HG02884 (cell line): ENCODE results near the gene SLC4A8.
"Not testable (repeated sequence)": the region's sequence is repeated elsewhere in the genome, so short reads cannot be mapped to it uniquely, and the experiment has no call there.

Source experiments
- ATAC-seq: cut with Tn5 transposase; IDR thresholded peaks from one replicate; pipeline ENCODE4 v1.9.1; 2021; ENCODE audit warnings: mild to moderate bottlenecking, moderate library complexity; ENCODE audit not compliant: unreplicated experiment

The SLC4A8 gene

GRCh38 chr12:51424094-51424661 is 453 bp upstream of the SLC4A8 start:
- ATAC-seq: no peak

GRCh38 chr12:51428256-51428655 is 3.6 kb downstream of the SLC4A8 start:
- no peak for ATAC-seq

- no peak for ATAC-seq
Observed at GRCh38 chr12:51429700-51430099, 5.1 kb downstream of the SLC4A8 start.

- ATAC-seq: no peak
Observed at GRCh38 chr12:51430196-51430895, 5.7 kb downstream of the SLC4A8 start.

- ATAC-seq: no peak
Observed at GRCh38 chr12:51432921-51433320, 8.3 kb downstream of the SLC4A8 start.

GRCh38 chr12:51434305-51434704 is 9.7 kb downstream of the SLC4A8 start:
- ATAC-seq: no peak

GRCh38 chr12:51437431-51437830 is 12.8 kb downstream of the SLC4A8 start:
- ATAC-seq: no peak

- no peak for ATAC-seq
Observed at GRCh38 chr12:51439330-51439729, 14.7 kb downstream of the SLC4A8 start.

GRCh38 chr12:51441583-51441982 is 17.0 kb downstream of the SLC4A8 start:
- no peak for ATAC-seq

- no peak for ATAC-seq
Observed at GRCh38 chr12:51442324-51442723, 17.7 kb downstream of the SLC4A8 start.

- ATAC-seq: no peak
Observed at GRCh38 chr12:51443573-51443972, 18.9 kb downstream of the SLC4A8 start.

GRCh38 chr12:51448618-51449256 is 24.1 kb downstream of the SLC4A8 start:
- ATAC-seq: no peak

- ATAC-seq: no peak
Observed at GRCh38 chr12:51449580-51450246, 25.1 kb downstream of the SLC4A8 start.

GRCh38 chr12:51450333-51450732 is 25.7 kb downstream of the SLC4A8 start:
- ATAC-seq: no peak

GRCh38 chr12:51450806-51451205 is 26.2 kb downstream of the SLC4A8 start:
- ATAC-seq: no peak

GRCh38 chr12:51454016-51454415 is 29.4 kb downstream of the SLC4A8 start:
- not testable (repeated sequence) for ATAC-seq

- not testable (repeated sequence) for ATAC-seq
Observed at GRCh38 chr12:51455050-51455449, 30.4 kb downstream of the SLC4A8 start.

GRCh38 chr12:51458635-51459034 is 34.0 kb downstream of the SLC4A8 start:
- ATAC-seq: no peak

GRCh38 chr12:51460519-51460918 is 35.9 kb downstream of the SLC4A8 start:
- ATAC-seq: no peak

GRCh38 chr12:51465491-51465890 is 40.9 kb downstream of the SLC4A8 start:
- no peak for ATAC-seq

- no peak for ATAC-seq
Observed at GRCh38 chr12:51470116-51470515, 45.5 kb downstream of the SLC4A8 start.
